Liver (tissue), 3 donors: Measurements from ENCODE around the gene LGALS12.

Source experiments
- CTCF ChIP-seq: fragments of 150-350 bp; IDR thresholded peaks from 2 replicates; pipeline ENCODE4 v1.5.1; 2017; ENCODE audit warnings: improper control_type of control experiment, low read depth, low read length; ENCODE audit not compliant: missing input control
- EGR1 ChIP-seq, 2 donors: IDR thresholded peaks; 2 replicates each; pipeline ENCODE4 v1.6.1; 2016 to 2018; ENCODE audit warnings: antibody characterized with exemption in 2 of 2, low read depth in 2 of 2
- MAX ChIP-seq: IDR thresholded peaks from 2 replicates; pipeline ENCODE4 v1.6.1; 2016; ENCODE audit warnings: antibody characterized with exemption
- REST ChIP-seq: IDR thresholded peaks from 2 replicates; pipeline ENCODE4 v1.6.1; 2016; ENCODE audit warnings: antibody characterized with exemption, mild to moderate bottlenecking
- TAF1 ChIP-seq: conservative IDR thresholded peaks from 2 replicates; pipeline ENCODE4 v1.6.1; 2016; ENCODE audit warnings: antibody characterized with exemption, mild to moderate bottlenecking
- YY1 ChIP-seq: IDR thresholded peaks from 2 replicates; pipeline ENCODE4 v1.6.1; 2016; ENCODE audit warnings: antibody characterized with exemption, mild to moderate bottlenecking
- donor health status: healthy.
- donor health status: healthy.

GRCh38 chr11:63488789-63489188 is 17.1 kb upstream of the LGALS12 start:
- TF ChIP-seq CTCF (no peak), REST (no peak), EGR1 (IDR thresholded peaks at IDR 0.05; ENCODE audit: low read depth in 2 of 2) (no peak), MAX (no peak), TAF1 (no peak), YY1 (no peak)
